HG03064 (cell line): ENCODE measurements around the gene RABGAP1L.
"Not testable (repeated sequence)": the region's sequence is repeated elsewhere in the genome, so short reads cannot be mapped to it uniquely, and the experiment has no call there.

Experiments
- ATAC-seq: cut with Tn5 transposase; IDR thresholded peaks from one replicate; pipeline ENCODE4 v1.9.1; 2021; ENCODE audit warnings: low read depth; ENCODE audit not compliant: unreplicated experiment

Gene RABGAP1L

DNA sequence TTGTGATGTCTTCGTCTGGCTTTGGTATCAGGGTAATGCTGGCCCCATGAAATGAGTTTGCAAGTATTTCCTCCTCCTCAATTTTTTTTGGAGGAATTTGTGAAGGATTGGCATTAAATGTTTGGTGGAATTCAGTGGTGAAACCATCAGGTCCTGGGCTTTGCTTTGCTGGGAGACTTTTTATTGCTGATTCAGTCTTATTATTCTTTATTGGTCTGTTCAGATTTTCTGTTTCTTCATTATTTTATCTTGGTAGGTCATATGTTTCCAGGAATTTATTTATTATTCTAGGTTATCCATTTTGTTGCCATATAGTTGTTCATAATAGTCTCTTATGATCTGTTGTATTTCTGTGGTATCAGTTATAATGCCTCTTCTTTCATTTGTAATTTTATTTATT is 126.7 kb downstream of the RABGAP1L start:
- ATAC-seq: no peak

DNA sequence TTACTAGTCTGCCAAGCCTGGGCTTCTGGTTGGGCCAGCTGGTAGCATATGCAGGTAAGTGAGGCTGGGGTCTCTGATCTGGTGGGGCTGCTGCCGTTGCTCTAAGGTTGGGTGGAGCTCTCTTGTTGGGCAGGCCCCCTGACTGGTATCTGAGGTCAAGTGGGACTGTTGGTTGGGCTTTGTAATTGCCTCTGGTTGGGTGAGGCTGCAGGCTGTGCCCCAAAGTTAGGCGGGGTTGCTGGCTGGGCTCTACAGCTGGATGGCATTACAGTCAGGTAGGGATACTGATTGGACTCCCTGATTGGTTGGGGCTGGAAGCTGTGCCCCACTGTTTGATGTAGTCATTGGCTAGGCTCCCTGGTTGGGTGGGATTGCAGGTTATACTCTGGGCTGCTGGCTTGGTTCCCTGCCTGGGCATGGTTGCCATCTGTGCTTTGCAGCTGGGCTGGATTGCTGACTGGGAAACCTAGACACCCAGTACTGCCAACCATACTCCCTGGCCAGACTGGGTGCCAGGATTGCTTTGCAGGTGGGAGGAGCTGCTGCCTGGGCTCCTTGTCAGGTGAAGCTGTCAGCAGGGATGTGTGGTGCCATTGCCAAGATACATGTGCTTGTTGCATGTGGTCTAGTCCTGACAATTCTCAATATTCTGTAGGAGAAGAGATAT is 130.5 kb downstream of the RABGAP1L start:
- no peak for ATAC-seq

DNA sequence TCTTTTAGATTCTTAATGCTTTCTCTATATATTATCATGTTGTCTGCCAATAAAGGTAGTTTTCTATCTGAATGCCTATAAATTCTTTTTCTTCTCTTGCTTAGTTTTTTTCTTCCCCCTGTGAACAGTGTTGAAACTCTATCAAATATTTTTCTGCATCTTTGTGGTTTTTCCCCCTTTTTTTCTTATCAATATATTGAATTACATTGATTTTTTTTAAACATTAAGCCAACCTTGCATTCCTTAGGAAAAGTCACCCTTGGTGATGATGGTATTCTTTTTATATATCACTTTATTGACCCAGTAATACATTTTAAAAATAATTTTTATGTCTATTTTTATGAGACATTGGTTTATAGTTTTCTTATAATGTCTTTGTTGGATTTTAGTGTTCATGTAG is 131.7 kb downstream of the RABGAP1L start:
- ATAC-seq: no peak

DNA sequence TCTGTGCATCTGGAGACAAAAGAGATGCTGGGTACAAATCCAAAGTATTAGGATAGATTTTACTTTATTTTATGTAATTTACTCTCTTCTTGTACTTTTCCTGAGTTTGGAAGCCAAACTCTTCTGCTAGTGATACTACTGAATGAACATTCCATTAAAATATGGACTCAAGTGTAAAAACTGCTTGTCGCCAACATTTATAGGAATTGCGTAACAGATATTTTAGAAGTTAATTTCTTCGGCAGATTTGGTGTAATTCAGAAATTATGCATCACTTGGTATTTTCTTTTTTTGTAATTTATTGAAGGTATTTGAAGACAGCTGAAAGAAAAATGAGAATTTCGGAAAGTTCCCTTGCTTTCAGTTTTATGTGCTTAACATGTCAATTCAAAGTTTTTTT is 137.0 kb downstream of the RABGAP1L start:
- ATAC-seq: no peak

DNA sequence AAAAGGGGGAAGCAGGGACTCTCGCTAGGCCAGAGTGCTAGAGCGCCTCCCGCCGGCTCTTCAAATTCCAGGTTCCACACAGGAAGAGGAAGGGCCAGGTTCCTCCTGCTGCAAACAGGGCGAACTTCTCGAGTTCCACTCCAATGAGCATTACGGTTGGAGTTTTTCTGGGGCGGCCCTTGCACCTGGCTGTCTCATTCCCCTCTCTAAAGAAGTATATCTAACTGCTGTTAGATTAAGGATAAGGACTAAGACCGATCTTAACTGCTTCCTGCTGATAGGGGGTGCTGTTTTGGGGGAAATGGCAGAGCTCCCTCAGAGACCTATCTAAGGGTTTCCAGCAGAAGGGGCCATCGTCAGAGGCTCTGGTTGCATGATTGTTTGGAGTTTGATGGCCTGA is 138.0 kb downstream of the RABGAP1L start:
- ATAC-seq: no peak

DNA sequence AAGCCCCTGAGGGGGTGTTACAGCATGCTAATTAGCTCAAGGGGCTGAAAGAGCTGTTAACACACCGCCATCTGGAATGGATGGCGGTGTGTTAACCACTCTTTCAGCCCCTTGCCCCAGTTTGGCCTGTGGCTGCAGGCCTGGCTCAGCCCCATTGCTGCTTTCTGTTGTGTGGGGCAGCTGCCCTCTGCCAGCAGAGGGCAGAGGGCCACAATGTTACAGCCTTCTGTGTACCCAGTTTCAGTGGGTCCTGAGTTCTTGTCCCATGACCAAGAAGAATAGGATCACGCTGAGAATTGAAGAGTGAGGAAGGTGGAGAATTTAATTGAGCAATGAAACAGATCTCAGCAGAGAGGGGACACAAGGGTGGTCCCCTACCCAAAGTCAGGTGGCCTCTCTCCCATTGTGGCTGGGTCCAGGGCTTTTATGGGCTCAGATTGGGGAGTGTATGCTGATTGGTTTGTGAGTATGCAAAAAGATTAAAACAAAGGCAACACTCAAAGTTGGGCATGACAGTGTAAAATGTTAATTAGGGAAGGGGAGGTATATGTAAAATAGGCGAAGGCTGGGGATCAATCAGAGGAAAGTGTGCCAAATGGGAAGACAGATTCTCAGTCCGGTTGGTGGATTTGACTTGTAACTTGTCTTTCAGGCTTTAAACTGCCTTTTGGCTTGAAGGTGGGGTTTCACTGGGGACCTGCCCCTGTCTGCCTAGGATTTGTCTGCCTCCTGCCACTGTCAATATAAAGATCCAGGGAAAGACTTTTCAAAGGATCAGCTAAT is 142.2 kb downstream of the RABGAP1L start:
- no peak for ATAC-seq

DNA sequence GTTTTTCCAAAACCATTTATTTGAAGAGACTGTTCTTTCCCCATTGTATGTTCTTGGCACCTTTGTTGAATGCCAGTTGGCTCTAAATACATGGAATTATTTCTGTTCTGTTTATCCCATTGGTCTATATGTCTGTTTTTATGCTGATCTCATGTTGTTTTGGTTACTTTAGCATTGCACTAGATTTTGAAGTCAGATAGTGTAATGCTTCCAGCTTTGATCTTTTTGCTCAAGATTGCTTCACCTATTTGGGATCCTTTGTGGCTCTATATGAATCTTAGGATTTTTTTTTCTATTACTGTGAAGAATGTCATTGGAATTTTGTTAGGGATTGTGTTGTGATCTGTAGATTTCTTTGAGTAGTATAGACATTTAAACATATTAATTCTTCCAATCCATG is 149.3 kb downstream of the RABGAP1L start:
- ATAC-seq: no peak

DNA sequence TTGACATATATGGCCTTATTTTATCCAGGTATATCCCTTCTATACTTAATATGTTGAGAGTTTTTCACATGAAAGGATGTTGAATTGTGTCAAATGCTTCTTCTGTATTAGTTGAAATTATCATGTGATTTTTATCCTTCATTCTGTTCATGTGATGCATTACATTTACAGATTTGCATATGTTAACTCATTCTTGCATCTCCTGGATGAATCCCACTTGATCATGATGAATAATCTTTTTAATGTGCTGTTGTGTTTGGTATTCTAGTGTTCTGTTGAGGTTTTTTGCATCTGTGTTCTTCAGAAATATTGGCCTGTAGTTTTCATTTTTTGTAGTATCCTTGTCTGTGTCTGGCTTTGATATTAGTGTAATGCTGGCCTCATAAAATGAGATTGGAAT is 150.2 kb downstream of the RABGAP1L start:
- no peak for ATAC-seq

DNA sequence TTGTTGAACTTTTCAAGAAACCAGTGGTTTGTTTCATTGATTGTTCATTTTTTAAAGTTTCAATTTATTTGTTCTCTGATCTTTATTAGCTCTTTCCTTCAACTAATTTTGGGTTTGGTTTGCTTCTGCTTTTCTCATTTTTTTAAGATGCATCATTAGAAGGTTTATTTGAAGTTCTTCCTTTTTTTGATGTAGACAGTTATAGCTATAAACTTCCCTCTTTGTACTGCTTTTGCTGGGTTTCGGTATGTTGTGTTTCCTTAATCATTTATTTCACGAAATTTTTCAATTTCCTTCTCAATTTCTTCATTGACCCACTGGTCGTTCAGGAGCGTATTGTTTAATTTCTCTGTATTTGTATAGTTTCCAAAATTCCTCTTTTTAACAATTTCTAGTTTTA is 155.1 kb downstream of the RABGAP1L start:
- no peak for ATAC-seq

DNA sequence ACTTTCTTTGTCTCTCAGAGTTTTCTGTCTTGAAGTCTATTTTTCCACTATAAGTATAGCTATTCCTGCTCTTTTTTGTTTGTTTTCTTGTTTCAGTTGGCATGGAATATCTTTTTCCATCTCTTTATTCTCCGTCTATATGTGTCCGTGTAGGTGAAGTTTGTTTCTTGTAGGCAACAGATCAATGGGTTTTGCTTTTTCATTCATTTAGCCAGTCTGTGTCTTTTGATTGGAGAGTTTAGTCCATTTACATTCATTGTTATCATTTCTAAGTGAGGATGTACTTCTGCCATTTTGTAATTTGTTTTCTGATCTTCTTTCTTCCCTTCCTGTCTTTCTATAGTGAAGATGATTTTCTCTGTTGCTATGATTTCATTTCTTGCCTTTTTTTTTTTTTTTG is 155.9 kb downstream of the RABGAP1L start:
- ATAC-seq: no peak

DNA sequence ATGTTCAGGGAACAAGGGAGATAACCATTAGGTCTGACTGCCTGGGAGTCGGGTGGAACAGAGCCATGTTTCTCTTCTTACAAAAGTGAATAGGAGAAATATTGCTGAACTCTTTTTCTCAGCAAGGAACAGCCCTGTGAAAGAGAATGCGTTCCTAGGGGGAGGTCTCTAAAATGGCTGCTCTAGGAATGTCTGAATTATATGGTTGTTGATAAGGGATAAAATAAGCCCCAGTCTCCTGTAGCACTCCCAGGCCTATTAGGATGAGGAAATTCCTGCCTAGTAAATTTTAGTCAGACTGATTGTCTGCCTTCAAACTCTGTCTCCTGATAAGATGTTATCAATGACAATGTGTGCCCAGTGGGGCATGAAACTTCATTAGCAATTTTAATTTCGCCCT is 161.6 kb downstream of the RABGAP1L start:
- ATAC-seq: not testable (repeated sequence)

DNA sequence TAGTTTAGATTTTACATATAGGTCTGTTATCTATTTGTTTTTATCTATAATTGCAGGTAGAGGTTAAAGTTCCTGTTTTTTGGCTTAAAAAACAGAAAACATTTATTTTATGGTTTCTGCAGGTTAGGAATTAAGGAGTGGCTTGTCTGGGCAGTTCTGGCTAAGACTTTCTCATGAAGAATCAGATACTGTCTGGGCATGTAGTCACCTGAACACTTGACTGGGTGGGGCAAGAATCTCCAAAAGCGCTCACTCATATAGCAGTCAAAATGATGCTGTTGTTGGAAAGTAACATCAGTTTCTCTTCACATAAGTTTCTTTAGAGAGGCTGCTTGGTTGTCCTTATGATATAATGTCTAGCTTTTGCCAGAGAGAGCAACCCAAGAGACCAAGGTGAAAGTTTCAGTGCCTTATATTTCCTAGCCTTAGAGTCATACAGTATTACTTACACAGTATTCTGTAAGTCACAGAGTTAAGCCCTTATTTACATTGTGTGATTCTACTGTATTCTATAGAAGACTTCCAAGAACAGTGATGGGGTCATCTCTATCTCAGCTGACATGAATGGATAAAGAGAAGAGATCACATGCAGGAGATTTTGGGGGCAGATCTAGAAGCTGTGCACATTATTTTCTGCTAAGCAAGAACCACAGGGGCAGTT is 163.0 kb downstream of the RABGAP1L start:
- no peak for ATAC-seq

DNA sequence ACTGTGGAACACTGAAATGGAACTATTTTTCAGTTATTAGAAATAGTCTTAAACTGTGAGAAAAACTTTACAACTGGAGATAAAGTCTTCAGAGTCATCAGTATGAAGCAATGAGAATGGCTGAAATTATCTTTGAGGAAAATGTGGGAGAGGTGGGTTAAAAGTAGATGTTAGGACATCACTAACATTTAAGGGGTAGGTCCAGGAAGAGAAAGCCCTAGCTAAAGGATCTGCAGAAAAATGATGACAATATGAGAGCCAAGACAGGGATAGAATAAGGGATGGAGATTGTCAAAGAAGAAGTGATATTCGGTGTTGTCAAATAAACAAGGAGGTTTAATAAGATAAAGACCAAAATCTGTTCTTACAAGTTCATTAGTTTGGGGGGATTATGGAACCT is 165.2 kb downstream of the RABGAP1L start:
- no peak for ATAC-seq

DNA sequence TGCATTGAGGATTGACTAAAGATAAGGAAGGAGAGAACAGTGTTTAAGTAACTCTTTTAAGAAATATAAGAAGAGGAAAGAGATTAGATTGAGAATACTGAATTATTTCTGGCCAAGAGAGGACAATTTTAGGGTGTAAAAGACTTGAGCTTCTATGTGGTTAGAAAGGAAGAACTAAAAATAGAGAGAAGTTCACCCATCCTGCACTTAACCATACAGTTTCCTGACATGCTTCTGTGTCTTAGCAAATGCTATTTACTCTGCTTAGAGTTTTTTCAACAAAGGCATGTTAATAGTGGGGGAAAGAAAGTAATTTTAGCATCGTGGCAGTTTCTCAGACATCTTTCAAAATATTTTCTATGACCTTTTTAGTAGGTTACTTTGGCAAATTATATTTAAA is 165.6 kb downstream of the RABGAP1L start:
- ATAC-seq: no peak

DNA sequence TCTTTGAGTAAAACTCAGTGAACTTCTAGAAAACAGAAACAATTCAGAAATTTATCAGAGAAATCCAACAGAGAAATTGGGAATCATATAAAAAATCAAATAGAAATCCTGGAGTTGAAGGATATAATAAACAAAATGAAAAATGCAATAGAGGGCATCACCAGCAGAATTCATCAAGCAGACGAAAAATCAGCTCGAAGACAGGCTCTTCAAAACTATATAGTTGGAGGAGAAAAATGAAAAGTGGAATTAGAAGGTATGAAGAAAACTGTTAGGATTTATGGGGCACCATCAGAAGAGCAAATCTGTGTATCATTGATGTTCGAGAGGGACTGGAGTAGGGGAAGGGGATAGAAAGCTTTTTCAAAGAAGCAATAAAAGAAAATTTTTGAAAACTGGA is 167.0 kb downstream of the RABGAP1L start:
- ATAC-seq: no peak

DNA sequence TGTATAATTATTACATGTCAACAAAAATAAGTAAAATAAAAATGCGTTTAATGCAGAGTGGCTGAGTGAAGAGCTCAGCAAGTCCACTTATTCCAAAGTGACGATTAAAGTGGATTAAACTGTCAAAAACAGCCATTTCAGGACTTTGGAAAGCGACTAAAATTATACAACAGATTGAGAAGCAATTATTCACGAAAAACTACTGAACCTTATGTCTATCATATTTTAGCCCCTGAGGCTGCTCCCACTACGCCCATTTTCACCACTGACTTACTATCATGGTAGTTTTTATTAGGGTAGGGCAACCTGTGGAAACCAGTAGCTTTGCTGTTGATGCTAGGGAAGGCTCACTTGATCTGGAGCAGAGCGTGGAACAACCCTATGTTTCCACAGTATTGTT is 174.1 kb downstream of the RABGAP1L start:
- no peak for ATAC-seq

DNA sequence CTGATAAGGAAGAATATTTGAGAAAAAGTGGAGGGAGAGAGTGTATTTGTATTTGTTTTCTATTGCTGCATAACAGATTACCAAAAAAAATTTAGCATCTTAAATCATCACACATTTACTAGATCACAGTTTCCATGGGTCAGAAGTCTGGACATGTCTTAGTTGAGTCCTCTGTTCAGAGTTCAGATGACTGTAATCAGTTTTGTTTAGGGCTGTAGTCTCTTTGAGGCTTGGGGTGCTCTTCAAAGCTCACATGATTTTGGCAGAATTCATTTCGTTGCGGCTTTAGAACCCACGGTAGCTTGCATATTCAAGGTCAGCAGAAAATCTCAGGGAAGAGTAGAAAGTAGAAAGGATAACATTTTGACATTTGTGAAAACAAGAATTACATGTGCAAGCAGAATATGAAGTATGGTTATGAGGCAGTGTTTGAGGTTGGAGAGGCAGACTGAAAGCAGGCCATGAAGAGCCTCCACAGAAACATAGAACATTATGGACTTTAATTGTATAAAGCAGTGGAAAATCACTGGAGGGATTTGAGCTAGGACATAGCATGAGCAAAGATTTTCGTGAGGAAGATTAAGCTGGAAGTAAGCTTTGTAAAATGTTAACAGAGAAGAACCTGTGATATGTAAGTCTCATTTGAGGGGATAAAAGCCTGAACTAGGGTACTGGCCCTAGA is 177.8 kb downstream of the RABGAP1L start:
- ATAC-seq: no peak

DNA sequence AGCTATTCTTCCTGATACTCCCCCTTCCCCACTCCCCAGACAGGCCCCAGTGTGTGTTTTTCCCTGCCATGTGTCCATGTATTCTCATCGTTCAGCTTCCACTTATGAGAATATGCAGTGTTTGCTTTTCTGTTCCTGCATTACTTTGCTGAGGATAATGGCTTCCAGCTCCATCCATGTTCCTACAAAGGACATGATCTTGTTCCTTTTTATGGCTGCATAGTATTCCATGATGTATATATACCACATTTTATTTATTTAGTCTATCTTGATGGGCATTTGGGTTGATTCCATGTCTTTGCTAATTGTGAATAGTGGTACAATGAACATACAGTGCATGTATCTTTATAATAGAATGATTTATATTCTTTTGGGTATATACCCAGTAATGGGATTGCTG is 181.1 kb downstream of the RABGAP1L start:
- not testable (repeated sequence) for ATAC-seq

DNA sequence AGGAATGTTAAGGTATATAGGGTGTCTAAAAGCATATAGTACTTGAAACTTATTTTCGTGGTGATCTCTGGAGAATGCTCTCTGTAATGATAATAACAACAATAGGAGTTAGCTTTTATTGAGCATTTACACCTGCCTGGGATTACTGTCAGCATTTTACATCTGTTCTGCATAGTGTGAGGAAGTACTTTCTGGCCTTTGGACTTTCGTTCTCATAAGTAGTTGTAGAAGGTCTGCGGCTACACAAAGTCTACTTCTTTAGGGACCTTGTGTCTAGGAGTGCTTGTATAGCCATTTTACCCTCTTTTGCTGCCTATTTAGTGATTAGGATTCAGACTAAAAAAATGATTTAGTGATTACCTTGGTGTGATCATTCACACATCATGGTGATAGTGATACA is 184.8 kb downstream of the RABGAP1L start:
- no peak for ATAC-seq

DNA sequence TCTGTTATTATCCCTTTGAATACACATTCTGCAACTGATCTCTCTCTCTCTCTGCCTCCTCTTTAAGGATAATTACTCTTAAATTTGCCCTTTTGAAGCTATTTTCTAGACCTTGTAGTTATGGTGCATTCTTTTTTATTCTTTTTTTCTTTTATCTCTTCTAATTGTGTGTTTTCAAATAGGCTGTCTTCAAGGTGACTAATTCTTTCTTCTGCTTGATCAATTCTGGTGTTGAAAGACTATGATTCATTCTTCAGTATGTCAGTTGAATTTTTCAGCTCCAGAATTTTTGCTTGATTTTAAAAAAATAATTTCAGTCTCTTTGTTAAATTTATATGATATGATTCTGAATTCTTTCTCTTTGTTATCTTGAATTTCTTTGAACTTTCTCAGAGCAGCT is 192.8 kb downstream of the RABGAP1L start:
- no peak for ATAC-seq

DNA sequence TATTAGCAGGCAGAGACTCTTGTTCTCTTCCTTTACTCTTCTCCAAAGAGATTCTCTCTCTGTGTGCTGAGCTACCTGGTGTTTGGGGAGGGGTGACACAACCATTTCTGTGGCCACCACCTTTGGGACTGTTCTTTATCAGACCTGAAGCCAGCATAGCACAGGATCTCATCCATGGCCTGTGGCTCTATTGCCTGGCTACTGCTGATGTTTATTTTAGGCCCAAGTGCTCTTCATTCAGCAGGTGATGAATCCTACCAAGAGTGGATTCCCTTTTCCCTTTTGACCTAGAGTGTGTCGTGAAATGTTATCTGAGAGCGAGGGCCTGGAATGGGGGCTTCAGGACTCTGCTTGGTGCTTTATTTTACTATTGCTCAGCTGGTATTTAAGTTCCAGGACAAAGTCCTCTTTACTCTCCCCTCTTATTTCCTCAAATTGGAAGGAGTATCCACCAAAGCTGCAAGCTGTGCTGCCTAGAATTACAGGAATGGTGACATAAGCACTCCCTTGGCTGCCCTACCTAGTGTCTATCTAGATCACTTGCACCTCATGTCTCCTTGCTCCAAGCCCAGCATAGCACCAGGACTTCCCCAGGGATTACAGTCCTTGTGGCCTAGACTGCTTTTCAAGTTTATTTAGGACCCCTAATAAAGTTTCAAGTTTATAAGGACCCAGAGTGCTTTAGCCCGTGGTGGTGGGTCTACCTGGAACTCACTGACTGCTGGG is 193.7 kb downstream of the RABGAP1L start:
- ATAC-seq: no peak
